ENCODE results near the gene RASAL2. TPM values are rescaled to one million over a fixed set of nuclear protein-coding genes. Genes with fewer than 3 reads are reported as not detected.

RASAL2 gene
- total and polyA plus RNA-seq, 4 experiments from 2014 or later, result 0.28 to 0.32 TPM; not detected in 2

- H3K9me3 Mint-ChIP-seq, result peaks cover 0 to 5% (median 4%) of the 10 kb centered on the region in 8 donors
- Histone ChIP-seq H3K4me1 (ENCODE audit: insufficient read depth, low read length) (no peaks in the 10 kb centered on the region), H3K9me3 (ENCODE audit: control insufficient read depth in 1 of 2, low read length in 2 of 2) (no peaks in the 10 kb centered on the region), H3K36me3 (ENCODE audit: insufficient read depth, low read length) (no peaks in the 10 kb centered on the region), H3K27me3 (ENCODE audit: insufficient read depth, low read length) (no peaks in the 10 kb centered on the region), H3K4me3 (ENCODE audit: low read length in 2 of 2) (no peak overlapping the region), H3K27ac (ENCODE audit: low read depth, low read length) (no peak overlapping the region)
- no peak overlapping the region for H3K27ac Mint-ChIP-seq
- intact Hi-C loops (cut with micrococcal nuclease), result no loop called here
- ChIA-PET CTCF (ENCODE audit: partially characterized antibody) (no interaction called here), POLR2A (ENCODE audit: partially characterized antibody) (no interaction called here)
- H3K4me3 Mint-ChIP-seq, result no peak overlapping the region
- peaks cover 0 to 3% of the 10 kb centered on the region in 2 donors for H3K27me3 Mint-ChIP-seq
- DNase-seq, result no peak
- H3K36me3 Mint-ChIP-seq, result no peaks in the 10 kb centered on the region
- no peaks in the 10 kb centered on the region for H3K4me1 Mint-ChIP-seq
Measured at GRCh38 chr1:178052650-178053461, 41.0 kb upstream of the RASAL2 start.

- H3K9me3 Mint-ChIP-seq, result peaks cover 0 to 7% (median 4%) of the 10 kb centered on the region in 8 donors
- Histone ChIP-seq H3K27ac (ENCODE audit: low read depth, low read length) (no peak overlapping the region), H3K4me3 (ENCODE audit: low read length in 2 of 2) (no peak overlapping the region), H3K27me3 (ENCODE audit: insufficient read depth, low read length) (no peaks in the 10 kb centered on the region), H3K4me1 (ENCODE audit: insufficient read depth, low read length) (no peaks in the 10 kb centered on the region), H3K9me3 (ENCODE audit: control insufficient read depth in 1 of 2, low read length in 2 of 2) (no peaks in the 10 kb centered on the region), H3K36me3 (ENCODE audit: insufficient read depth, low read length) (no peaks in the 10 kb centered on the region)
- no peaks in the 10 kb centered on the region for H3K4me1 Mint-ChIP-seq
- intact Hi-C loops (cut with micrococcal nuclease), result no loop called here
- no peak for DNase-seq
- H3K27ac Mint-ChIP-seq, result no peak overlapping the region
- no peak overlapping the region for H3K4me3 Mint-ChIP-seq
- no peaks in the 10 kb centered on the region for H3K36me3 Mint-ChIP-seq
- CTCF ChIA-PET (ENCODE audit: partially characterized antibody), result no interaction called here
- peaks cover 0 to 3% of the 10 kb centered on the region in 2 donors for H3K27me3 Mint-ChIP-seq
- POLR2A ChIA-PET (ENCODE audit: partially characterized antibody), result no interaction called here
Measured at GRCh38 chr1:178055093-178055492, 38.8 kb upstream of the RASAL2 start.

- DNase-seq, result no peak
- Mint-ChIP-seq H3K4me1 (no peaks in the 10 kb centered on the region), H3K36me3 (no peaks in the 10 kb centered on the region), H3K27ac (no peak overlapping the region), H3K9me3 (peaks cover 0 to 6% (median 3%) of the 10 kb centered on the region in 8 donors), H3K27me3 (no peaks in the 10 kb centered on the region), H3K4me3 (no peak overlapping the region)
- Histone ChIP-seq H3K9me3 (ENCODE audit: control insufficient read depth in 1 of 2, low read length in 2 of 2) (no peaks in the 10 kb centered on the region), H3K4me3 (ENCODE audit: low read length in 2 of 2) (no peak overlapping the region), H3K27me3 (ENCODE audit: insufficient read depth, low read length) (no peaks in the 10 kb centered on the region), H3K4me1 (ENCODE audit: insufficient read depth, low read length) (no peaks in the 10 kb centered on the region), H3K36me3 (ENCODE audit: insufficient read depth, low read length) (no peaks in the 10 kb centered on the region), H3K27ac (ENCODE audit: low read depth, low read length) (no peak overlapping the region)
- ChIA-PET CTCF (ENCODE audit: partially characterized antibody) (no interaction called here), POLR2A (ENCODE audit: partially characterized antibody) (no interaction called here)
- intact Hi-C loops (cut with micrococcal nuclease), result no loop called here
Measured at GRCh38 chr1:178055779-178056471, 38.0 kb upstream of the RASAL2 start.

GRCh38 chr1:178057141-178057765 is 36.7 kb upstream of the RASAL2 start:
- Histone ChIP-seq H3K4me3 (ENCODE audit: low read length in 2 of 2) (no peak overlapping the region), H3K36me3 (ENCODE audit: insufficient read depth, low read length) (no peaks in the 10 kb centered on the region), H3K27ac (ENCODE audit: low read depth, low read length) (no peak overlapping the region), H3K9me3 (ENCODE audit: control insufficient read depth in 1 of 2, low read length in 2 of 2) (no peaks in the 10 kb centered on the region), H3K4me1 (ENCODE audit: insufficient read depth, low read length) (no peaks in the 10 kb centered on the region), H3K27me3 (ENCODE audit: insufficient read depth, low read length) (no peaks in the 10 kb centered on the region)
- ChIA-PET POLR2A (ENCODE audit: partially characterized antibody) (no interaction called here), CTCF (ENCODE audit: partially characterized antibody) (no interaction called here)
- intact Hi-C loops (cut with micrococcal nuclease), result no loop called here
- Mint-ChIP-seq H3K27ac (no peak overlapping the region), H3K4me1 (no peaks in the 10 kb centered on the region), H3K4me3 (no peak overlapping the region), H3K27me3 (no peaks in the 10 kb centered on the region), H3K9me3 (peaks cover 0 to 4% (median 0%) of the 10 kb centered on the region in 8 donors), H3K36me3 (no peaks in the 10 kb centered on the region)
- no peak for DNase-seq

GRCh38 chr1:178057912-178058534 is 35.9 kb upstream of the RASAL2 start:
- Histone ChIP-seq H3K27ac (ENCODE audit: low read depth, low read length) (no peak overlapping the region), H3K4me1 (ENCODE audit: insufficient read depth, low read length) (no peaks in the 10 kb centered on the region), H3K9me3 (ENCODE audit: control insufficient read depth in 1 of 2, low read length in 2 of 2) (no peaks in the 10 kb centered on the region), H3K4me3 (ENCODE audit: low read length in 2 of 2) (no peak overlapping the region), H3K36me3 (ENCODE audit: insufficient read depth, low read length) (no peaks in the 10 kb centered on the region), H3K27me3 (ENCODE audit: insufficient read depth, low read length) (no peaks in the 10 kb centered on the region)
- Mint-ChIP-seq H3K36me3 (no peaks in the 10 kb centered on the region), H3K4me3 (no peak overlapping the region), H3K9me3 (peaks cover 0 to 4% (median 0%) of the 10 kb centered on the region in 8 donors), H3K27me3 (no peaks in the 10 kb centered on the region), H3K4me1 (no peaks in the 10 kb centered on the region), H3K27ac (no peak overlapping the region)
- ChIA-PET POLR2A (ENCODE audit: partially characterized antibody) (no interaction called here), CTCF (ENCODE audit: partially characterized antibody) (no interaction called here)
- DNase-seq, result no peak
- intact Hi-C loops (cut with micrococcal nuclease), result no loop called here

GRCh38 chr1:178060789-178061556 is 32.9 kb upstream of the RASAL2 start:
- no peaks in the 10 kb centered on the region for H3K27me3 ChIP-seq (ENCODE audit: insufficient read depth, low read length)
- Mint-ChIP-seq H3K27me3 (no peaks in the 10 kb centered on the region), H3K4me3 (no peak overlapping the region), H3K27ac (no peak overlapping the region), H3K36me3 (no peaks in the 10 kb centered on the region), H3K9me3 (peaks cover 0 to 8% (median under 1%) of the 10 kb centered on the region in 8 donors), H3K4me1 (no peaks in the 10 kb centered on the region)
- no peak overlapping the region for H3K4me3 ChIP-seq (ENCODE audit: low read length in 2 of 2)
- no peak for DNase-seq
- CTCF ChIA-PET (ENCODE audit: partially characterized antibody), result no interaction called here
- no peaks in the 10 kb centered on the region for H3K4me1 ChIP-seq (ENCODE audit: insufficient read depth, low read length)
- H3K9me3 ChIP-seq (ENCODE audit: control insufficient read depth in 1 of 2, low read length in 2 of 2), result no peaks in the 10 kb centered on the region
- H3K27ac ChIP-seq (ENCODE audit: low read depth, low read length), result no peak overlapping the region
- intact Hi-C loops (cut with micrococcal nuclease), result no loop called here
- H3K36me3 ChIP-seq (ENCODE audit: insufficient read depth, low read length), result no peaks in the 10 kb centered on the region
- POLR2A ChIA-PET (ENCODE audit: partially characterized antibody), result no interaction called here
